Measurements from ENCODE around the gene SLC14A1.
A peak's percentile ranks its signal among the peaks of the same experiment; 100 is the strongest.

SLC14A1 gene

GRCh38 chr18:45760462-45761036, 36.6 kb downstream of the SLC14A1 start:
- no peak for DNase-seq

- DNase-seq = no peak
Measured at GRCh38 chr18:45761512-45762114, 37.6 kb downstream of the SLC14A1 start.

- DNase-seq = no peak
Measured at GRCh38 chr18:45764000-45764686, 40.2 kb downstream of the SLC14A1 start.

GRCh38 chr18:45765796-45766195, 41.8 kb downstream of the SLC14A1 start:
- DNase-seq = no peak

- no peak for DNase-seq
Measured at GRCh38 chr18:45771587-45772480, 47.9 kb downstream of the SLC14A1 start.

GRCh38 chr18:45774065-45774521, 50.1 kb downstream of the SLC14A1 start:
- DNase-seq = no peak

- DNase-seq = peak; percentile 65 to 67
Measured at GRCh38 chr18:45775241-45775676, 51.3 kb downstream of the SLC14A1 start.

GRCh38 chr18:45775743-45776142, 51.8 kb downstream of the SLC14A1 start:
- DNase-seq = no peak

GRCh38 chr18:45777393-45777792, 53.4 kb downstream of the SLC14A1 start:
- no peak for DNase-seq

GRCh38 chr18:45780568-45780967, 56.6 kb downstream of the SLC14A1 start:
- DNase-seq = no peak

- no peak for DNase-seq
Measured at GRCh38 chr18:45782662-45783061, 58.7 kb downstream of the SLC14A1 start.

- no peak for DNase-seq
Measured at GRCh38 chr18:45783097-45784075, 59.4 kb downstream of the SLC14A1 start.

GRCh38 chr18:45785134-45785533, 61.2 kb downstream of the SLC14A1 start:
- DNase-seq = no peak

- DNase-seq = no peak
Measured at GRCh38 chr18:45786941-45787340, 63.0 kb downstream of the SLC14A1 start.

GRCh38 chr18:45787346-45787745, 63.4 kb downstream of the SLC14A1 start:
- no peak for DNase-seq

- DNase-seq = no peak
Measured at GRCh38 chr18:45788861-45789260, 64.9 kb downstream of the SLC14A1 start.

- no peak for DNase-seq
Measured at GRCh38 chr18:45792506-45793263, 68.7 kb downstream of the SLC14A1 start.

- no peak for DNase-seq
Measured at GRCh38 chr18:45793264-45793965, 69.4 kb downstream of the SLC14A1 start.

GRCh38 chr18:45801416-45802004, 77.5 kb downstream of the SLC14A1 start:
- no peak for DNase-seq
